ENCODE results near the gene RASGRP2. TPM values are rescaled to one million over a fixed set of nuclear protein-coding genes. Genes with fewer than 3 reads are reported as not detected.

The RASGRP2 gene
- total and polyA plus RNA-seq, 2 of the 8 experiments (the other 6 are each of a cell fraction or from before 2014, with no cell fraction given) = 40.6 to 45.7 TPM

GRCh38 chr11:64720640-64721358 is 23.1 kb downstream of the RASGRP2 start:
- H3K27me3 ChIP-seq (replicated peaks in 1 of 4; ENCODE audit: control insufficient read depth in 3 of 4, extremely low read depth in 1 of 4, insufficient read depth in 3 of 4, low read length in 3 of 4) = peaks cover 7 to 20% (median 19%) of the 10 kb centered on the region in 4 experiments
- ChIA-PET POLR2A (ENCODE audit: partially characterized antibody) (no interaction called here), CTCF (ENCODE audit: partially characterized antibody) (interaction anchor here (0.9 to 4.7 kb wide), 3 partner anchors 22 to 69 kb away, joined by 3 to 30 read pairs (median 18); partner anchors contain the start of gene RASGRP2)
- H3K23me2 ChIP-seq (ENCODE audit: low read depth, low read length) = peaks cover 8% of the 10 kb centered on the region; the same call in 1 of the 2 replicates
- no peak overlapping the region for H3K9ac ChIP-seq (replicated peaks in 1 of 4; ENCODE audit: extremely low read depth in 1 of 4, low read depth in 3 of 4, low read length in 3 of 4)
- H3K4me3 ChIP-seq (ENCODE audit: extremely low read depth in 1 of 4, insufficient read depth in 2 of 4, low read depth in 3 of 4, low read length in 4 of 4) = no peak overlapping the region
- WGBS, 2 experiments (ENCODE audit: extremely low coverage in 1 of 2, insufficient coverage in 1 of 2, insufficient read length in 1 of 2, insufficient replicate concordance in 2 of 2, low coverage in 1 of 2, low lambda C conversion rate in 2 of 2, missing lambda C conversion rate in 1 of 2) = 87% methylated on average over 12 of the region's 12 CpGs; no CpG with 5 or more reads in 1 of the 2 experiments
- no peak overlapping the region for H4K5ac ChIP-seq (ENCODE audit: insufficient read length, low read depth, low read length)
- peak overlapping the region; percentile 75; the same call in 1 of the 2 replicates for H2BK20ac ChIP-seq (ENCODE audit: low read length)
- FAIRE-seq (no peak), DNase-seq (ENCODE audit: low read depth in 1 of 2, low spot score in 2 of 2) (no peak)
- no peak overlapping the region for H2BK120ac ChIP-seq (replicated peaks; ENCODE audit: low read depth, low read length)
- H3K4ac ChIP-seq (replicated peaks; ENCODE audit: insufficient read length, low read depth, low read length) = no peak overlapping the region
- H3K79me2 ChIP-seq (ENCODE audit: control insufficient read depth in 1 of 2, insufficient read depth in 2 of 2, low read length in 2 of 2) = no peaks in the 10 kb centered on the region
- H3K79me1 ChIP-seq (ENCODE audit: low read depth, low read length) = peaks cover 4% of the 10 kb centered on the region; the same call in 1 of the 2 replicates
- no peak overlapping the region for H3K14ac ChIP-seq (ENCODE audit: insufficient read length)
- peak overlapping the region; percentile 44; the same call in 1 of the 2 replicates for H2AK5ac ChIP-seq (ENCODE audit: low read depth, low read length)
- 0 out of 2 replicates have a peak overlapping the region, but pooled peaks have one; percentile 44 for H2BK5ac ChIP-seq (ENCODE audit: low read depth, low read length)
- H3K23ac ChIP-seq (ENCODE audit: insufficient read length) = no peak overlapping the region
- no peak overlapping the region for H4K8ac ChIP-seq (ENCODE audit: extremely low read depth, insufficient read depth, low read length)
- no peak overlapping the region for H2AFZ ChIP-seq (ENCODE audit: low read length)
- H3K4me1 ChIP-seq (replicated peaks in 1 of 4; ENCODE audit: control insufficient read depth in 3 of 4, insufficient read depth in 4 of 4, low read length in 3 of 4) = peaks cover 10 to 29% (median 21%) of the 10 kb centered on the region in 4 experiments
- H3K18ac ChIP-seq (ENCODE audit: extremely low read depth, low read length) = no peak overlapping the region; the same call in 1 of the 2 replicates
- H2BK15ac ChIP-seq (ENCODE audit: low read length) = peak overlapping the region; percentile 92; the same call in 1 of the 2 replicates
- no peaks in the 10 kb centered on the region for H4K20me1 ChIP-seq (replicated peaks in 1 of 2; ENCODE audit: control insufficient read depth in 1 of 2, insufficient read depth in 2 of 2, low read length in 2 of 2)
- no peaks in the 10 kb centered on the region for H3K9me3 ChIP-seq (ENCODE audit: insufficient read depth in 2 of 2, low read depth in 1 of 2, low read length in 1 of 2)
- H3K36me3 ChIP-seq (ENCODE audit: control insufficient read depth in 2 of 4, insufficient read depth in 4 of 4, low read length in 3 of 4) = no peaks in the 10 kb centered on the region
- no peak overlapping the region for H3K56ac ChIP-seq (replicated peaks; ENCODE audit: insufficient read length, low read depth, low read length)
- 0 out of 2 replicates have a peak overlapping the region, but pooled peaks have one; percentile 80 for H2BK12ac ChIP-seq (ENCODE audit: low read depth, low read length)
- no peak overlapping the region for H3K4me2 ChIP-seq (ENCODE audit: insufficient read depth in 1 of 2, low read depth in 2 of 2, low read length in 2 of 2)
- H4K91ac ChIP-seq (replicated peaks; ENCODE audit: insufficient read length, low read length) = no peak overlapping the region
- H3K27ac ChIP-seq (ENCODE audit: low read depth, low read length) = no peak overlapping the region
